H9 (cell line): ENCODE data around the gene S100A8. TPM values are rescaled to one million over a fixed set of nuclear protein-coding genes. Genes with fewer than 3 reads are reported as not detected.

Source experiments
- DNase-seq: peaks from one replicate; pipeline ENCODE4 v3.0.0-alpha.2; 2017
- H2AFZ ChIP-seq: one replicate; pipeline ENCODE4 v1.6.1; 2013; ENCODE audit warnings: mild to moderate bottlenecking, low read length, control low read depth, moderate library complexity
- H2AK5ac ChIP-seq: 2 replicates; pipeline ENCODE4 v1.6.1; 2013; ENCODE audit warnings: low read length, control low read depth, mixed read lengths; ENCODE audit not compliant: insufficient read length
- H2BK120ac ChIP-seq: one replicate; pipeline ENCODE4 v1.6.1; 2013; ENCODE audit warnings: low read depth, mild to moderate bottlenecking, low read length, control low read depth, inconsistent platforms; ENCODE audit not compliant: poor library complexity, severe bottlenecking
- H2BK12ac ChIP-seq: 2 replicates; pipeline ENCODE4 v1.6.1; 2013; ENCODE audit warnings: low read length, control low read depth, mixed read lengths, low read depth; ENCODE audit not compliant: insufficient read length
- H2BK15ac ChIP-seq: 2 replicates; pipeline ENCODE4 v1.6.1; 2013; ENCODE audit warnings: low read depth, low read length, control low read depth
- H2BK20ac ChIP-seq: one replicate; pipeline ENCODE4 v1.6.1; 2013; ENCODE audit warnings: low read depth, mild to moderate bottlenecking, low read length, control low read depth, inconsistent platforms; ENCODE audit not compliant: poor library complexity, severe bottlenecking
- H2BK5ac ChIP-seq: 2 replicates; pipeline ENCODE4 v1.6.1; 2013; ENCODE audit warnings: low read length, control low read depth, mixed read lengths; ENCODE audit not compliant: insufficient read length
- H3K14ac ChIP-seq: 2 replicates; pipeline ENCODE4 v1.6.1; 2013; ENCODE audit warnings: low read length, control low read depth; ENCODE audit not compliant: insufficient read depth
- H3K18ac ChIP-seq: 2 replicates; pipeline ENCODE4 v1.6.1; 2013; ENCODE audit warnings: low read depth, mild to moderate bottlenecking, mixed read lengths, low read length, control low read depth; ENCODE audit not compliant: insufficient read length
- H3K23ac ChIP-seq: 2 replicates; pipeline ENCODE4 v1.6.1; 2013; ENCODE audit warnings: low read length, control low read depth, mixed read lengths, low read depth; ENCODE audit not compliant: insufficient read length
- H3K23me2 ChIP-seq: 2 replicates; pipeline ENCODE4 v1.6.1; 2013; ENCODE audit warnings: low read depth, mild to moderate bottlenecking, mixed read lengths, low read length, control low read depth; ENCODE audit not compliant: insufficient read length, poor library complexity, severe bottlenecking
- H3K27ac ChIP-seq: 2 replicates; pipeline ENCODE4 v1.5.1; 2013; ENCODE audit warnings: low read length, control low read depth, mixed read lengths, low read depth; ENCODE audit not compliant: insufficient read length
- H3K27me3 ChIP-seq: 2 replicates; pipeline ENCODE4 v1.6.1; 2013; ENCODE audit warnings: low read length, control low read depth, inconsistent platforms; ENCODE audit not compliant: insufficient read depth
- H3K4ac ChIP-seq: 2 replicates; pipeline ENCODE4 v1.6.1; 2013; ENCODE audit warnings: low read depth, mild to moderate bottlenecking, control low read depth, inconsistent platforms, low read length, moderate library complexity
- H3K4me1 ChIP-seq: 2 replicates; pipeline ENCODE4 v1.6.1; 2013; ENCODE audit warnings: low read length, control low read depth, inconsistent platforms; ENCODE audit not compliant: insufficient read depth
- H3K4me2 ChIP-seq: 2 replicates; pipeline ENCODE4 v1.6.1; 2013; ENCODE audit warnings: low read length, control low read depth, mixed read lengths; ENCODE audit not compliant: insufficient read length, insufficient read depth
- H3K56ac ChIP-seq: 2 replicates; pipeline ENCODE4 v1.6.1; 2013; ENCODE audit warnings: low read depth, mild to moderate bottlenecking, mixed read lengths, low read length, control low read depth; ENCODE audit not compliant: insufficient read length
- H3K79me1 ChIP-seq: 2 replicates; pipeline ENCODE4 v1.6.1; 2013; ENCODE audit warnings: low read depth, mild to moderate bottlenecking, moderate library complexity, low read length, control low read depth, inconsistent platforms; ENCODE audit not compliant: insufficient read depth, poor library complexity, severe bottlenecking
- H3K79me2 ChIP-seq: 2 replicates; pipeline ENCODE4 v1.6.1; 2013; ENCODE audit warnings: low read length, control low read depth, inconsistent platforms; ENCODE audit not compliant: insufficient read depth
- H3K9ac ChIP-seq: 2 replicates; pipeline ENCODE4 v1.6.1; 2013; ENCODE audit warnings: low read length, control low read depth, mixed read lengths; ENCODE audit not compliant: insufficient read length; ENCODE audit errors: extremely low read depth
- H3K9me3 ChIP-seq: one replicate; pipeline ENCODE4 v1.6.1; 2013; ENCODE audit warnings: low read depth, low read length, inconsistent platforms; ENCODE audit not compliant: control insufficient read depth
- H3T11ph ChIP-seq: one replicate; pipeline ENCODE4 v1.6.1; 2013; ENCODE audit warnings: mild to moderate bottlenecking, low read length, control low read depth, inconsistent platforms
- H4K20me1 ChIP-seq: one replicate; pipeline ENCODE4 v1.6.1; 2013; ENCODE audit not compliant: control insufficient read depth, insufficient read length, insufficient read depth
- H4K5ac ChIP-seq: 2 replicates; pipeline ENCODE4 v1.6.1; 2013; ENCODE audit warnings: low read depth, mild to moderate bottlenecking, mixed read lengths, low read length, control low read depth; ENCODE audit not compliant: insufficient read length
- H4K8ac ChIP-seq: replicated peaks from 2 replicates; pipeline ENCODE4 v1.6.1; 2013; ENCODE audit warnings: low read length, control low read depth, mixed read lengths, low read depth; ENCODE audit not compliant: insufficient read length
- H4K91ac ChIP-seq: 2 replicates; pipeline ENCODE4 v1.6.1; 2013; ENCODE audit warnings: low read depth, mild to moderate bottlenecking, moderate library complexity, mixed read lengths, low read length, control low read depth; ENCODE audit not compliant: insufficient read length
- H3K27ac Mint-ChIP-seq, 3 experiments: 2 replicates in 2 of 3; 3 replicates in 1 of 3; pipeline ENCODE4 v1.8.0; 2020 to 2021; ENCODE audit warnings: mixed read lengths in 3 of 3, mild to moderate bottlenecking in 1 of 3, moderate library complexity in 1 of 3
- H3K27me3 Mint-ChIP-seq: 2 replicates; pipeline ENCODE4 v1.8.0; 2021; ENCODE audit warnings: low read depth, mild to moderate bottlenecking, moderate library complexity, mixed read lengths
- H3K36me3 Mint-ChIP-seq, 3 experiments: 2 replicates in 2 of 3; 3 replicates in 1 of 3; pipeline ENCODE4 v1.8.0; 2020 to 2021; ENCODE audit warnings: low read depth in 3 of 3, mixed read lengths in 3 of 3; ENCODE audit not compliant: insufficient read depth in 1 of 3
- H3K4me1 Mint-ChIP-seq, 2 experiments: 2 replicates each; pipeline ENCODE4 v1.8.0; 2020; ENCODE audit warnings: mixed read lengths in 2 of 2
- H3K4me3 Mint-ChIP-seq, 2 experiments: 2 replicates in 1 of 2; 3 replicates in 1 of 2; pipeline ENCODE4 v1.8.0; 2020 to 2021; ENCODE audit warnings: mild to moderate bottlenecking in 2 of 2, mixed read lengths in 2 of 2, moderate library complexity in 1 of 2
- H3K9me3 Mint-ChIP-seq, 2 experiments: 2 replicates in 1 of 2; 3 replicates in 1 of 2; pipeline ENCODE4 v1.8.0; 2020; ENCODE audit warnings: mild to moderate bottlenecking in 2 of 2, mixed read lengths in 2 of 2, moderate library complexity in 1 of 2
- WGBS: extraction: QIAGEN DNeasy Blood & Tissue Kit; methylation state at CpG from one replicate; pipeline ENCODE4 v1.1.7; 2013; ENCODE audit warnings: missing lambda C conversion rate, low lambda C conversion rate, mixed read lengths; ENCODE audit not compliant: insufficient read length; ENCODE audit errors: extremely low coverage; 5-methylcytosine and 5-hydroxymethylcytosine counted together
- total RNA-seq: library from RNA; stranded (reverse); gene quantifications from 2 replicates; pipeline ENCODE4 v1.2.1, GENCODE V29; 2021
- TF ChIP-seq, protein P1 (sequence below): fragments of 200-600 bp; sonication (generic); conservative IDR thresholded peaks from 3 replicates; pipeline ENCODE4 v1.8.0; 2021; ENCODE audit warnings: antibody characterized with exemption, mild to moderate bottlenecking

Gene S100A8
- total RNA-seq, 1 experiment from 2014 or later, result not detected

DNA sequence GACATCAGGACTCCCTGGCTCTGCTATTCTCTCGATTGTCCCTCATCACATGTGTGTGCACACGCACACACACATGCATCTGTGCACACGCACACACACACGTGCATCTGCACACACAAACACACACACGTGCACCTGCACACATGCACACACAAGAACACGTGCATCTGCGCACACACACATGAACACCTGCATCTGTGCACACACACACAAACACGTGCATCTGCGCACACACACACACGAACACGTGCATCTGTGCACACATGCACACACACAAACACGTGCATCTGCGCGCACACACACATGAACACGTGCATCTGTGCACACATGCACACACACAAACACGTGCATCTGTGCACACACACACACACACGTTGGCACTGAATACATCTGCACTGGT is 40.1 kb upstream of the S100A8 start:
- Histone ChIP-seq H3K56ac (no peak overlapping the region), H3K9ac (no peak overlapping the region), H3T11ph (no peak overlapping the region), H3K9me3 (no peaks in the 10 kb centered on the region), H4K8ac (no peak overlapping the region), H3K14ac (no peak overlapping the region), H2BK15ac (no peak overlapping the region), H2AFZ (no peak overlapping the region), H3K18ac (no peak overlapping the region), H4K20me1 (no peaks in the 10 kb centered on the region), H4K5ac (no peak overlapping the region), H2AK5ac (no peak overlapping the region), H2BK5ac (no peak overlapping the region), H3K79me2 (no peaks in the 10 kb centered on the region), H2BK12ac (no peak overlapping the region), H3K27ac (no peak overlapping the region), H3K79me1 (no peaks in the 10 kb centered on the region), H2BK120ac (no peak overlapping the region), H3K27me3 (no peaks in the 10 kb centered on the region; the same call in 1 of the 2 replicates), H3K23ac (no peak overlapping the region), H2BK20ac (no peak overlapping the region), H3K4ac (no peak overlapping the region), H3K4me1 (no peaks in the 10 kb centered on the region), H4K91ac (no peak overlapping the region), H3K4me2 (no peak overlapping the region), H3K23me2 (no peaks in the 10 kb centered on the region)
- no peaks in the 10 kb centered on the region for H3K4me1 Mint-ChIP-seq
- no peaks in the 10 kb centered on the region for H3K36me3 Mint-ChIP-seq
- H3K9me3 Mint-ChIP-seq, result peaks cover 0 to 3% of the 10 kb centered on the region in 2 experiments; a peak in 1 of 5 replicates
- no peak overlapping the region for H3K27ac Mint-ChIP-seq
- TF ChIP-seq, protein P1, sequence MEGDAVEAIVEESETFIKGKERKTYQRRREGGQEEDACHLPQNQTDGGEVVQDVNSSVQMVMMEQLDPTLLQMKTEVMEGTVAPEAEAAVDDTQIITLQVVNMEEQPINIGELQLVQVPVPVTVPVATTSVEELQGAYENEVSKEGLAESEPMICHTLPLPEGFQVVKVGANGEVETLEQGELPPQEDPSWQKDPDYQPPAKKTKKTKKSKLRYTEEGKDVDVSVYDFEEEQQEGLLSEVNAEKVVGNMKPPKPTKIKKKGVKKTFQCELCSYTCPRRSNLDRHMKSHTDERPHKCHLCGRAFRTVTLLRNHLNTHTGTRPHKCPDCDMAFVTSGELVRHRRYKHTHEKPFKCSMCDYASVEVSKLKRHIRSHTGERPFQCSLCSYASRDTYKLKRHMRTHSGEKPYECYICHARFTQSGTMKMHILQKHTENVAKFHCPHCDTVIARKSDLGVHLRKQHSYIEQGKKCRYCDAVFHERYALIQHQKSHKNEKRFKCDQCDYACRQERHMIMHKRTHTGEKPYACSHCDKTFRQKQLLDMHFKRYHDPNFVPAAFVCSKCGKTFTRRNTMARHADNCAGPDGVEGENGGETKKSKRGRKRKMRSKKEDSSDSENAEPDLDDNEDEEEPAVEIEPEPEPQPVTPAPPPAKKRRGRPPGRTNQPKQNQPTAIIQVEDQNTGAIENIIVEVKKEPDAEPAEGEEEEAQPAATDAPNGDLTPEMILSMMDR, result no peak
- peaks cover 7% of the 10 kb centered on the region for H3K27me3 Mint-ChIP-seq
- WGBS, result no CpG with 5 or more reads among the region's 17 CpGs
- no peak overlapping the region for H3K4me3 Mint-ChIP-seq
- no peak for DNase-seq
